Hepatocyte (in vitro differentiated cells): ENCODE data around the gene NHLRC4. TPM values are rescaled to one million over a fixed set of nuclear protein-coding genes. Genes with fewer than 3 reads are reported as not detected.
A peak's percentile ranks its signal among the peaks of the same experiment; 100 is the strongest.

Source experiments
- DNase-seq: peaks from one replicate; pipeline ENCODE4 v3.0.0-alpha.2; 2016; ENCODE audit warnings: low spot score
- H2AFZ ChIP-seq: fragments of 200-600 bp; sonication (generic); 2 replicates; pipeline ENCODE4 v1.6.0; 2016; ENCODE audit warnings: antibody characterized with exemption, mild to moderate bottlenecking
- H3K27ac ChIP-seq: fragments of 200-600 bp; sonication (generic); 2 replicates; pipeline ENCODE4 v1.5.1; 2016; ENCODE audit warnings: mild to moderate bottlenecking
- H3K27me3 ChIP-seq: fragments of 200-600 bp; sonication (generic); 2 replicates; pipeline ENCODE4 v1.6.1; 2016
- H3K36me3 ChIP-seq: fragments of 200-600 bp; sonication (generic); replicated peaks from 2 replicates; pipeline ENCODE4 v1.5.1; 2016; ENCODE audit warnings: low read depth; ENCODE audit not compliant: insufficient read depth
- H3K4me1 ChIP-seq: fragments of 200-600 bp; sonication (generic); 2 replicates; pipeline ENCODE4 v1.5.1; 2016; ENCODE audit warnings: mild to moderate bottlenecking, moderate library complexity; ENCODE audit not compliant: insufficient read depth
- H3K4me2 ChIP-seq: fragments of 200-600 bp; sonication (generic); 2 replicates; pipeline ENCODE4 v1.6.0; 2016
- H3K4me3 ChIP-seq: fragments of 200-600 bp; sonication (generic); 2 replicates; pipeline ENCODE4 v1.5.1; 2016; ENCODE audit warnings: mild to moderate bottlenecking
- H3K79me2 ChIP-seq: fragments of 200-600 bp; sonication (generic); 2 replicates; pipeline ENCODE4 v1.6.0; 2017; ENCODE audit warnings: mild to moderate bottlenecking
- H3K9me2 ChIP-seq: fragments of 200-600 bp; sonication (generic); replicated peaks from 2 replicates; pipeline ENCODE4 v1.6.0; 2017; ENCODE audit warnings: mild to moderate bottlenecking; ENCODE audit not compliant: insufficient read depth
- H3K9me3 ChIP-seq: fragments of 200-600 bp; sonication (generic); 2 replicates; pipeline ENCODE4 v1.5.1; 2016; ENCODE audit warnings: low read depth, mild to moderate bottlenecking
- H4K20me1 ChIP-seq: fragments of 200-600 bp; sonication (generic); 2 replicates; pipeline ENCODE4 v1.6.0; 2016; ENCODE audit warnings: mild to moderate bottlenecking; ENCODE audit not compliant: insufficient read depth, poor library complexity, severe bottlenecking
- EZH2 ChIP-seq: fragments of 200-600 bp; sonication (generic); IDR thresholded peaks from 2 replicates; pipeline ENCODE4 v1.6.1; 2016; ENCODE audit warnings: antibody characterized with exemption, mild to moderate bottlenecking, borderline replicate concordance
- EZH2phosphoT487 ChIP-seq: fragments of 200-600 bp; sonication (generic); IDR thresholded peaks from one replicate; pipeline ENCODE4 v1.6.1; 2018; ENCODE audit warnings: antibody characterized with exemption, mild to moderate bottlenecking, low read depth, moderate library complexity; ENCODE audit not compliant: unreplicated experiment, severe bottlenecking
- WGBS: methylation state at CpG from one replicate; pipeline ENCODE4 v1.1.6; 2016; ENCODE audit warnings: low lambda C conversion rate; ENCODE audit errors: missing lambda C conversion rate; 5-methylcytosine and 5-hydroxymethylcytosine counted together
- polyA plus RNA-seq: library from polyadenylated mRNA; unstranded; fragments of >200 nt; fragmentation: Nextera tagmentation; extraction: Ambion mirVana; gene quantifications from 2 replicates; pipeline ENCODE4 v1.2.1, GENCODE V29; 2016
- total RNA-seq: library from RNA; depleted of rRNA; stranded (reverse); fragments of >200 nt; gene quantifications from 2 replicates; pipeline ENCODE4 v1.2.3, GENCODE V29; 2014
- TF ChIP-seq, protein P1 (sequence below): fragments of 200-600 bp; sonication (generic); IDR thresholded peaks from 2 replicates; pipeline ENCODE4 v1.5.1; 2016; ENCODE audit warnings: antibody characterized with exemption, mild to moderate bottlenecking; ENCODE audit not compliant: poor library complexity

The NHLRC4 gene
- total and polyA plus RNA-seq, 2 experiments from 2014 or later, result 0.25 to 1.2 TPM

DNA sequence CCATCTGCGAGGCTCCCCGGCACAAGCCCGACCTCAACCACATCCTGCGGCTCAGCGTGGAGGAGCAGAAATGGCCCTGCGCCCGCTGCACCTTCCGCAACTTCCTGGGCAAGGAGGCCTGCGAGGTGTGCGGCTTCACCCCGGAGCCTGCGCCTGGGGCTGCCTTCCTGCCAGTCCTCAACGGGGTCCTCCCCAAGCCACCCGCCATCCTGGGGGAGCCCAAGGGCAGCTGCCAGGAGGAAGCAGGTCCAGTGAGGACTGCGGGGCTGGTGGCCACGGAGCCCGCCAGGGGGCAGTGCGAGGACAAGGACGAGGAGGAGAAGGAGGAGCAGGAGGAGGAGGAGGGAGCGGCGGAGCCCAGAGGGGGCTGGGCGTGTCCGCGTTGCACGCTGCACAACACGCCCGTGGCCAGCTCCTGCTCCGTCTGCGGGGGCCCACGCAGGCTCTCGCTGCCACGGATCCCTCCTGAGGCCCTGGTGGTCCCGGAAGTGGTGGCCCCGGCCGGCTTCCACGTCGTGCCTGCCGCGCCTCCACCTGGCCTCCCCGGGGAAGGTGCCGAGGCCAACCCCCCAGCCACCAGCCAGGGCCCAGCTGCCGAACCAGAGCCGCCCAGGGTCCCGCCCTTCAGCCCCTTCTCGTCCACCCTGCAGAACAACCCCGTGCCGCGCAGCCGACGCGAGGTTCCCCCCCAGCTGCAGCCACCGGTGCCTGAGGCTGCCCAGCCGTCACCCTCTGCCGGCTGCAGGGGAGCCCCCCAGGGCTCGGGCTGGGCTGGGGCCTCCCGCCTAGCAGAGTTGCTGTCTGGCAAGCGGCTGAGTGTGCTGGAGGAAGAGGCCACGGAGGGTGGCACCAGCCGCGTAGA is 19.7 kb upstream of the NHLRC4 start:
- Histone ChIP-seq H3K27ac (no peak overlapping the region), H3K9me3 (no peaks in the 10 kb centered on the region), H4K20me1 (peaks cover 8% of the 10 kb centered on the region), H3K36me3 (no peaks in the 10 kb centered on the region), H3K4me1 (peaks cover 7% of the 10 kb centered on the region), H3K4me2 (no peak overlapping the region), H3K4me3 (no peak overlapping the region), H3K9me2 (no peaks in the 10 kb centered on the region), H3K27me3 (no peaks in the 10 kb centered on the region), H3K79me2 (peaks cover 28% of the 10 kb centered on the region), H2AFZ (no peak overlapping the region)
- TF ChIP-seq EZH2 (no peak), EZH2phosphoT487 (no peak)
- TF ChIP-seq, protein P1, sequence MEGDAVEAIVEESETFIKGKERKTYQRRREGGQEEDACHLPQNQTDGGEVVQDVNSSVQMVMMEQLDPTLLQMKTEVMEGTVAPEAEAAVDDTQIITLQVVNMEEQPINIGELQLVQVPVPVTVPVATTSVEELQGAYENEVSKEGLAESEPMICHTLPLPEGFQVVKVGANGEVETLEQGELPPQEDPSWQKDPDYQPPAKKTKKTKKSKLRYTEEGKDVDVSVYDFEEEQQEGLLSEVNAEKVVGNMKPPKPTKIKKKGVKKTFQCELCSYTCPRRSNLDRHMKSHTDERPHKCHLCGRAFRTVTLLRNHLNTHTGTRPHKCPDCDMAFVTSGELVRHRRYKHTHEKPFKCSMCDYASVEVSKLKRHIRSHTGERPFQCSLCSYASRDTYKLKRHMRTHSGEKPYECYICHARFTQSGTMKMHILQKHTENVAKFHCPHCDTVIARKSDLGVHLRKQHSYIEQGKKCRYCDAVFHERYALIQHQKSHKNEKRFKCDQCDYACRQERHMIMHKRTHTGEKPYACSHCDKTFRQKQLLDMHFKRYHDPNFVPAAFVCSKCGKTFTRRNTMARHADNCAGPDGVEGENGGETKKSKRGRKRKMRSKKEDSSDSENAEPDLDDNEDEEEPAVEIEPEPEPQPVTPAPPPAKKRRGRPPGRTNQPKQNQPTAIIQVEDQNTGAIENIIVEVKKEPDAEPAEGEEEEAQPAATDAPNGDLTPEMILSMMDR, result peak; percentile 45
- WGBS, result 81% methylated on average over 48 of the region's 60 CpGs
- peak; percentile 72 for DNase-seq

DNA sequence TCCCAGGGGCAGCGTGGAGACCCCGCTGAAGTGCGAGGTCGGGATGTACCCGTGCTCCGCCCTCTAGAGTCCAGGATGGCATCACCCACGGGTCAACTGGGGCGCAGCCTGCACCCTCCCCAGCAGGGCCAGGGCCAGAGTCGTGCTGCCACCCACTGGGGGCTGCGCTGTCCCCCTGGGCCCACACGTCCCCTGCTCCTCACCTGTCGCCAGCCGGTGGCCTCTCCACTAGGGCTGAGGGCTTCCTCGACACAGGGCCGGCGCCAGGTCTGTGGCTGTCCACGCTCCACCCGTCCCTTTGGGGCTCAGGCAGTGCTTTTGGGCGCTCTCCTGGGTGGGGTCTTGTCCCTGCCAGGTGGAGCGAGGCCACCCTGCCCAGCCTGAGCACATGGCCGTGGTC is 18.2 kb upstream of the NHLRC4 start:
- H3K9me3 ChIP-seq, result no peaks in the 10 kb centered on the region
- H4K20me1 ChIP-seq, result peaks cover 5% of the 10 kb centered on the region
- peaks cover 5% of the 10 kb centered on the region for H3K4me1 ChIP-seq
- no peak for DNase-seq
- 96% methylated on average over 21 of the region's 21 CpGs for WGBS
- no peaks in the 10 kb centered on the region for H3K9me2 ChIP-seq
- H3K4me2 ChIP-seq, result no peak overlapping the region
- no peaks in the 10 kb centered on the region for H3K27me3 ChIP-seq
- TF ChIP-seq EZH2phosphoT487, result no peak
- TF ChIP-seq EZH2, result no peak
- TF ChIP-seq, protein P1, result no peak
- no peak overlapping the region for H3K4me3 ChIP-seq
- no peak overlapping the region for H3K27ac ChIP-seq
- no peaks in the 10 kb centered on the region for H3K36me3 ChIP-seq
- no peak overlapping the region for H2AFZ ChIP-seq
- H3K79me2 ChIP-seq, result peaks cover 18% of the 10 kb centered on the region

DNA sequence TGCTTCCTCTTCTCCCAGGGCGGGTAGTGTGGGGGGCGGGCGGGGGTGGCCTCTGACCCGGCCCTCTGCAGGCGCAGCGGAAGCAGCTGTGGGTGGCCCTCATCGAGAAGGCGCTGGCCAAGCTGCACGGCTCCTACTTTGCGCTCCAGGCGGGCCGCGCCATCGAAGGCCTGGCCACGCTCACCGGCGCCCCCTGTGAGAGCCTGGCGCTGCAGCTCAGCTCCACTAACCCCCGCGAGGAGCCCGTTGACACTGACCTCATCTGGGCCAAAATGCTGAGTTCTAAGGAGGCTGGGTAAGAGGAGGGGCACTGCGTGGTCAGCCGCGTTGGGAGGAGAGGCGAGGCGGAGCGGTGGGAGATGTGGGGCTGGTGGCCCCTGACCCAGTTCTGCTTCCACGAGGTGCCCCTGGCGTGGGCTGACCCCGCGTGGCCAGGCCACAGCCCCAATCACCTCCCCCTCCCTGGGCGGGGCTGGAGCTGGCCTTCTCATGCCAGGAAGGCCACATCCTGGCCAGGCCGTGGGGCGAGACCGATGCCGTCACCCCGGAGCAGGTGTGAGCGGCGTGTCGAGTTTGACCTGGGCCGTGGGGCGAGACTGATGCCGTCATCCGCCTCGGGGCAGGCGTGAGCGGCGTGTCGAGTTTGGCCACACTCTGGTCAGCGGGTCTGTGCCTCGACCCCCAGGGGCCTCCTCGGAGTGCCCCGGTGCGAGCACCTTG is 17.1 kb upstream of the NHLRC4 start:
- H3K4me3 ChIP-seq, result no peak overlapping the region
- H3K27ac ChIP-seq, result no peak overlapping the region
- H3K36me3 ChIP-seq, result no peaks in the 10 kb centered on the region
- no peaks in the 10 kb centered on the region for H3K9me2 ChIP-seq
- H2AFZ ChIP-seq, result no peak overlapping the region
- H3K79me2 ChIP-seq, result peaks cover 9% of the 10 kb centered on the region
- WGBS, result 97% methylated on average over 36 of the region's 54 CpGs
- H3K27me3 ChIP-seq, result no peaks in the 10 kb centered on the region
- H4K20me1 ChIP-seq, result peaks cover 5% of the 10 kb centered on the region
- H3K4me2 ChIP-seq, result no peak overlapping the region
- H3K9me3 ChIP-seq, result no peaks in the 10 kb centered on the region
- no peak for DNase-seq
- TF ChIP-seq, protein P1, result no peak
- TF ChIP-seq EZH2 (no peak), EZH2phosphoT487 (no peak)
- no peaks in the 10 kb centered on the region for H3K4me1 ChIP-seq
